Osteocyte (in vitro differentiated cells): ENCODE data around the gene CFAP119. TPM values are rescaled to one million over a fixed set of nuclear protein-coding genes. Genes with fewer than 3 reads are reported as not detected.

Experiments used
- DNase-seq: peaks from one replicate; pipeline ENCODE4 v3.0.0; 2021; ENCODE audit warnings: mixed read lengths; ENCODE audit not compliant: unreplicated experiment; ENCODE audit errors: extremely low spot score
- H3K27ac Mint-ChIP-seq: one replicate; pipeline ENCODE4 v1.8.0; 2021; ENCODE audit warnings: mild to moderate bottlenecking, mixed read lengths; ENCODE audit not compliant: unreplicated experiment
- H3K27me3 Mint-ChIP-seq: one replicate; pipeline ENCODE4 v1.8.0; 2021; ENCODE audit warnings: mixed read lengths; ENCODE audit not compliant: unreplicated experiment
- H3K36me3 Mint-ChIP-seq: one replicate; pipeline ENCODE4 v1.8.0; 2021; ENCODE audit warnings: mixed read lengths; ENCODE audit not compliant: unreplicated experiment
- H3K4me1 Mint-ChIP-seq: one replicate; pipeline ENCODE4 v1.8.0; 2021; ENCODE audit warnings: mixed read lengths; ENCODE audit not compliant: unreplicated experiment
- H3K4me3 Mint-ChIP-seq: one replicate; pipeline ENCODE4 v1.8.0; 2021; ENCODE audit warnings: mild to moderate bottlenecking, moderate library complexity, mixed read lengths; ENCODE audit not compliant: unreplicated experiment
- H3K9me3 Mint-ChIP-seq: one replicate; pipeline ENCODE4 v1.8.0; 2021; ENCODE audit warnings: mixed read lengths; ENCODE audit not compliant: unreplicated experiment
- CTCF ChIP-seq: fragments of 200-600 bp; sonication (generic); IDR thresholded peaks from 2 replicates; pipeline ENCODE4 v1.5.0; 2021; ENCODE audit warnings: antibody characterized with exemption, mild to moderate bottlenecking, moderate library complexity
- total RNA-seq: library from RNA; stranded (reverse); gene quantifications from 2 replicates; pipeline ENCODE4 v1.2.1, GENCODE V29; 2021

CFAP119 gene
- total RNA-seq, 1 donor from 2014 or later: 5.0 TPM

GRCh38 chr16:30741461-30741914, 20.4 kb downstream of the CFAP119 start:
- Mint-ChIP-seq H3K4me1 (peaks cover 20% of the 10 kb centered on the region), H3K4me3 (no peak overlapping the region), H3K9me3 (no peaks in the 10 kb centered on the region), H3K36me3 (peaks cover 39% of the 10 kb centered on the region), H3K27ac (peak overlapping the region; percentile 82), H3K27me3 (no peaks in the 10 kb centered on the region)
- TF ChIP-seq CTCF: no peak
- no peak for DNase-seq

- Mint-ChIP-seq H3K27ac (peak overlapping the region; percentile 82), H3K4me1 (peaks cover 20% of the 10 kb centered on the region), H3K4me3 (no peak overlapping the region), H3K27me3 (no peaks in the 10 kb centered on the region), H3K36me3 (peaks cover 46% of the 10 kb centered on the region), H3K9me3 (no peaks in the 10 kb centered on the region)
- no peak for TF ChIP-seq CTCF
- no peak for DNase-seq
Measured at GRCh38 chr16:30740364-30741251, 21.3 kb downstream of the CFAP119 start.

GRCh38 chr16:30738984-30739951, 22.6 kb downstream of the CFAP119 start:
- Mint-ChIP-seq H3K9me3 (no peaks in the 10 kb centered on the region), H3K27ac (no peak overlapping the region), H3K27me3 (no peaks in the 10 kb centered on the region), H3K4me3 (no peak overlapping the region), H3K4me1 (peaks cover 20% of the 10 kb centered on the region), H3K36me3 (peaks cover 53% of the 10 kb centered on the region)
- DNase-seq: no peak
- TF ChIP-seq CTCF: no peak

- Mint-ChIP-seq H3K4me3 (no peak overlapping the region), H3K36me3 (peaks cover 58% of the 10 kb centered on the region), H3K4me1 (peaks cover 20% of the 10 kb centered on the region), H3K27ac (no peak overlapping the region), H3K27me3 (no peaks in the 10 kb centered on the region), H3K9me3 (no peaks in the 10 kb centered on the region)
- no peak for TF ChIP-seq CTCF
- no peak for DNase-seq
Measured at GRCh38 chr16:30737794-30738648, 23.8 kb downstream of the CFAP119 start.
